GM18517 (cell line): ENCODE results near the gene RHBG.

Source experiments
- ATAC-seq: cut with Tn5 transposase; IDR thresholded peaks from one replicate; pipeline ENCODE4 v1.9.1; 2021; ENCODE audit warnings: mild to moderate bottlenecking, moderate library complexity; ENCODE audit not compliant: unreplicated experiment

Gene RHBG

DNA sequence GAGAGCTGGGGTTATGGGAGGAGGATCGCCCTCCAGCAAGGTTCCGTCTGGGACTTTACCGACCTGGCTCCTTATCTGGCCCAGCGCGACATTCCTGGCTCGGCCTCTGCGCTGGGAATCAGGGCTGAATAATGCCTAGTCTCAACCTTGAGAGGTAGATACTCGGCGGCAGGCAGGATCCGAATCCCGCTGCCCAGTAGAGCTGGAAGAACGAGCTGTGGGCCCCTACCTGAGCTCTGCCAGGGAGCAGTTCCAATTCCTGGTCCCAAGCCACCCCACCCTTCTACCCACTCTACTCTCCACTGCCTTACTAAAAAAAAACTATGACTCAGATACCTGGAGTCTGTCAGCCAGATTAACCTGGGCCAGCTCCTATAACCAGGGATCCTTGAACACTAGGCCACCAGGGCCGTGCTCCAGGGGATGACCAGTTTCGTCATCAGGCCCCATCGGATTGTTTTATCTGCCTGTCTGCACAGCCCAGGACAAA is 53.6 kb downstream of the RHBG start:
- no peak for ATAC-seq

DNA sequence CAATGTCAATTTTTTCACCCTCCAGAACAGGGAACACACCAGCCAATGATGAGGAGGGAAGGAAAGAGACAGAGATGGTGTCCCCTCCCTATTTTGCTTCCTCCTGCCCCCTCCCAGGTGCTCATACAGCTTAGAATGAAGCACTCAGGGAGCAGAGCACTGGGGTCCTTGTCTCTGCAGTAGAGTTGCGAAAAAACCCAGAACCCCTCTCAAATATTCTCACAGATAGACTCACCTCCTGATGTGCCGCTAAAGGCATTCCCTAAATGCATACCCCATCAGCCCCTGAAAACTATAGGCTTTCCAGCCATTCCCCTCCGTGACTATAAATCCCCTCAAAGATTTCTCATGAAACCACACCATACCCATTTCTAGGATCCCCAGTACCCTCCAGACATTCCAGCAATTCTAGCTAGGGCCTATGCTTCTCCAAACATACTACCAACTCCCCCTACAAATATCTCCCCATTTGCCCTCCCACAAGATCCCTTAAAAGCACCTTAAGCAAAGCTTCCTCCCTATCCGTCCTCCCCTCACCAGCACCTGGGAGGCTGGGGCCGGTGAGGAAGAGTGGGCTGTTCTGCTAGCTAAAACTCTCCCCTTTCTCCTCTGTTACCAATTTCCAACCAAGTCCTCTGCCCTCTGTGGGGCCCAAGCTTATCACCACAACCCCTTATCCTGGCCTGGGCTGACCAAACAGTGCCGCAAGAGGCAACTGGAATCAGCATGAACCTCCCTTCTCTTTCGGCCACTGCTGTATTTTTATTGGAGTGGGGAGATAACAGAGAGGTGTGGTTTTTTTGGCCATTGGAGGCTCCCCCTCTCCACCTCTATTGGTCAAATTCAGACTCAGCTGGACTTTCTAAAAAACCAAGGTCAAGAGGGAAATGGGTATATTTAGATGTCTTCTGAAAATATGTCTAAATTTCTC is 54.7 kb downstream of the RHBG start:
- ATAC-seq: no peak

DNA sequence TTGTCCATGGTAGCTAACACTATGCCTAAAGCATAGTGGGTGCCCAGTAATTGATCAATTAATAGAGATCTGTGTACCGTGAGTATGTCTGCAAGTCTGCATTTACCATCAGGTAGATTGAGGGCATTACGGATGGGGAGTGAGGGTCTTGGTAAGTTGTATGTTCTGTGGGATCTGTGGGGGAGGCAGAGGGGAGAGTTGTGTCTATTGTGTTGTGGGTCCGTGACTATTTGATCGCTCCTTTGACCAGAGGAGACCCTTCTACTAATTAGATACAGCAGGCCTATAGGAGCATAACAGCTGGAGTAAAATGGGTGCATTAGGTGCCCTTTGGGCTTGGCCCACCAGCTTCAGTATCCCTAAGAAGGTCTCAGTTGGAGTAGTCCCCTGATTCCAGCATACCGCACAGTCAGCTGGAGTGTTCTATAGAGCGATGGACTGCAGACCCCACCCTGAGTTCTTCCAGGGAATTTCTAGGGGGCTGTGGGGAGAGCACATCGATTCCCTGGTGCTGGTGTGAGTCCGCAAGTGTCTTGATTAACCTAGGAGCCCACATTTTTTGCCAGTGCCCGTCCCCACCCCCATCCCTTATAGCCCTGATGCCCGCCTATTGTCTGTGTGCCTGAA is 55.9 kb downstream of the RHBG start:
- no peak for ATAC-seq

DNA sequence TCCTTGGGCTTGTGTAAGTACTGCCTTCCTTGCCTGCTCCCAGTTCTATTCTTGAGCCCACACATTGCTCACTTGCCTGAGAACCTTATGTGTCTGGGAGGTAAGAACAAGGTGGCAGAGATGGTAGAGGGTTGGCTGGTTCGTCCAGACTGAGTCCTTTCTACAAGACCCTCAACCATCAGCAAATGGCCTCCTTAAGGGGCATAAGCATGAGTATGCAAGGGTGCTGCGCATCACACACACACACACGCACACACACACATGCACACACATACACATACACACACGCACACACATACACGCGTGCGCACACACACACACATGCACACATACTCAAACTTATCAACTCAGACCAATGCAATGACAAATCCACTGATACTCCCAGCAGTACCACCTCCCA is 56.9 kb downstream of the RHBG start:
- ATAC-seq: no peak

DNA sequence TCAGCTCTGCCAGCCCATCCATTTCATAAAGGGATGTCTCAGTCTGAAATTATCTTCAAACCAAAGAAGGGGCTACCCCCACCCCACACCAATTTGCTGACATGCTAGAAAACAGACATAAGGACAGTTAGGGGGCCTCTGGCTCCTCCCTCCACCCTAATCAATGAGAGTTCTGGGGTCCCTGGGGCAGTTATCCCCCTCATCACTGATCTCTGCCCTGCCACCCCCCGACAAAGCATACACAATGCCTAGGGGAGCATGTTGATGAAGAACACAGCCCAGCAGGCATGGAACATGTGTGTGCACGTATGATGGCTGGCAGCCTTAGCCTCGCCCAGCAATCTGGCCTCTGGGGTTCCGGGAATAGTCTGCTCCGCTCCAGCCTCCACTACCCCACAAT is 58.9 kb downstream of the RHBG start:
- ATAC-seq: no peak

DNA sequence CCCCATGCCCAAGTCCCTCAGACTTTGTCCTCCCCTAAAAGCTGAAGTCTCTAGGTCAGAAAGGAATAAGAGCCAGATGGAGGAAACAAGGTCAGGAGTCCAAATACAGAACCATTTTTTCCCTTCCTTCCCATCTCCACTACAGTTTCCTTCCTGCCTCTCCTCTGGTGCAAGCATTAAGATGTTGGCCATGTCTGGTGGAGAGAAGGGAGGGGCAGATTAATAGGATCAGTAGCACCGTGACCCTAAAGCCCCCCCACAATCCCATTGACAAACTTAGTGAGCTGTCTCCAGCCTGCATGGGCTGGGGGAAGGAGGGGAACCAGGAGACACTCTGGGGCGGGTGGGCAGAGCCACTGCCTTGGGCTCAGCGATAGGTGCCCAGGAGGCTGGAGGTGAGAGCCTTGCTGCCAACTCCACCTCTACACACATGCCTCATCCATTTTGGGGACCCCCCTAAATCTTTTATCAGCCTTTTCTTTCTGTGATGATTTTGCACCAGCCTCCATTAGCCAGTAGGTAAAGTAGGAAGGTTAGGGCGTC is 59.8 kb downstream of the RHBG start:
- ATAC-seq: no peak

DNA sequence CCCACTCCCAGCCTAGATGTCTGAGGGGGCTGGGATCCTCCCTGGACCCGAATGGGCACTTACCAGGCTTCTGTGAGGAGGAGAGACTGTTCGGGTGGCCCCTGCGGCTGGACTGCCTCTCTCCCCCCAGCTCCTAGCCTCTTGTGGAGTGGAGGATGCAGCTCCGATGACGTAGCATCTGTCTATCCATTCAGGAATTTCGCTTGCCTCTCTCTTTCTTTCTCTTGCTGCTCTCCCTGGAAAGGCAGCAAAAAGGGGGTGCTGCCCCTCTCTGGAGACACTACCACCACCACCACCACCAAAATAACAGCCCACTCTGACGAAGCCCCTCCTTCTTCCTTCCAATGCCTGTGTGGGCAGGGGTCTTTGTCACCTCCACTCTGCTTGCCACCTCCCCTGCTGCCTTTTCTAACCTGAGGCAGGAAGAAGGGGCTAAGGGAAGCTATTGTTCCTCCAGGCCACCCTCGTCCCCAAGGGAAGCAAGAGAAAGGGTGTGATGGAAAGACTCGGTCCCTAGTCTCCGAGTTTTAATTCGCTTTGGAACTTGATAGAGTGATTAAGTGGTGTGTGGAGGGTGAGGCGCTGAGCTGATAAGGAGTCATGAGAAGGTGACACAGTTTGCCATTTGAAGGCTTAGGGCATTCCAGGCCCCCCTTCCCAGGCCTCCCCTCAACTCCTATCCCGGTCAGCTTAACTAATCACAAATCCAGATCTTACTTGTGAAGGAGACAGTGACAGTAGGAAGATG is 60.5 kb downstream of the RHBG start:
- ATAC-seq: no peak

DNA sequence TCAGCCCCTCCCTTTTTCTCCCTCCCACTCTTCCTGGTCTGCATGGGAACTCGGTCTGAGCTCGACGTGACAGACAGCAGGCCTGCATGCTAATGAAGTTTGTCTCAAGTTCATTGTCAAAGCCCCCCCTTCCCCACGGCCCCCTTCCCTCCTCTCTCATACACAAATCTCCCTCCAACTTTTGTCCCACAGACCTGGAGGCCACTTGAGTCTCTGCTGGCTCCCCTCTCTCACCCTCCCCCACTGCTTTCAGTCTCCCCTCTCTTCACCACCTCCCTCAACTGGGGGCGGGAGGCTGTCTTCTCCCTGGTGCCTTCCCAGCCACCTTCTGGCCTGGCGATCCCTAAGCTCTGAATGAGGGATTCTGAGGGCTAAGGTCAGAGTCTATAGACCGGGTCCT is 61.3 kb downstream of the RHBG start:
- ATAC-seq: no peak

DNA sequence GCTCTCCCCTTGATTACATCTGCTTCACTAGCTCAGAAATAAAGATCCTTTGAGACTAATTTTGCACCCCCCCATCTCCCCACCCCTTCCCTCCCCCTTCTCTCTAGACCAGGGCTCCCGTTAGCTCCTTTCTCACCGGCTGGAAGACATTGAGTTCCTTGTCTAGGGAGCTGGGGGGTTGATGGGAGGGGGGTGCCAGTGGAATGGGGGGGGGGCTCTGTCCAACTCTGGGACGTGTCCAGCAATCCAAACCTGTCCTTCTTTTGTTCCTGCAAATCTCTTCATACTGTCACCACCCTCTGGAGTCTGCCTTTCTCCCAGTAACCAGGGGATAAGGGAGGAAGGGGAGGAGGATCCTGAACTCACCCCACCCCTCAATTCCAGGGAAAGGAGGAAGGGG is 61.9 kb downstream of the RHBG start:
- no peak for ATAC-seq

DNA sequence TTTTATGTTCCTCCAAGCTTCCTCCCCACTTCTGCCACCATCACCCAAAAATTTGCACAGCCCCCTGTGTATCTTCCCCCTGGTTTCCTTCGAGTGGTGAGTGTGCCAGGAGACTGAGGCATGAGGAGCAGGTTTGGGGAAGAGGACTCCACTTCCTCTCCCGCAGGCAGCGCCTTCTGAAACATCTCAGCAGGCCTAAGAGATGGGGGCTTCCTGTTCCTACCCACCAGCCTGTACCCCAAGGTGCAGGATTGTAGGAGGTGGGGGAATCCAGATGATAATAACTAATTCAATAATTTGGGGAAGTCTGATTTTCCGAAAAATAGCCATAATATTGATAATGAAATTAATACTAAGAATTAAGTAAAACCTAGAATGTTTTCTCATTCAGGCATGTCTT is 62.4 kb downstream of the RHBG start:
- no peak for ATAC-seq

DNA sequence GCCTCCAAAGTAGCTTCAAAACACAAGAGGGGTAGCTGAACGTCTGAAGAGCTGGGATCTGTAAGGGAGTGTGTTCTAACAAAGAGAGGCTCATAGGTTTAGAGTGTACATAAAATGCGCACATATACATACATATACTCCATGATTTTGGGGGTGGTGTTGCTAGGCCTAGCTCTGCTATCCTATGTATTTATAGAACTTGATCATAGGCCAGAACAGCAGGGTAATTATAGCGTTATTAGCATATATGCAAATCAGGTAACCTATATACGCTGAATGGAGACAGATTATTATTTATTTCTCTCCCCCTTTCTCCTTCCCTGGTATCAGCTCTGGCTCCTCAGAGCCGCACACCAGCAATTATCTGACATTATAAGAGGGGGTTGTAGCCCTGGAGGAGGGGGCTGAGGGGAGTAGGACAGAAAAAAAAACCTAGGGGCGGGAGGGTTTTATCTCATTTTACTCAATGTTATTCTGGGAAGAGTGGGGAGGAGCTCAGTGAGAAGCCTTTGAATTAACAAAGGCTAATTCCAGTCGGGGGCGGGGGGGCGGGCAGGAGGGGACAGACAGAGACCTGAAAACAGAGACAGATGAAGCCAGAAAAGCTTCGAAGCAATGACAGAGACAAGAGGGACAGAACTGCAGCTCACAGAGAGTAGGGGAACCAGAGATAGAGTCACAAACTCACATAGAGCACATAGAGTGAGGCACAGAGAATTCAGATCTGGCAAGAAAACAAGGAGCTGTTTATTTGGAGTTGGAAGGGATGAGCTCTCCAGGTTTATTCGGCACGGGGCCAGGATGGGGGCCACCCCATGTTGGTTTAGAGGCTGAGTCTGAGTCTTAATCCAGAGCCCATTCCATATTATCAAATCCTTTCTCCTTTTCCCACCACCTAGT is 63.0 kb downstream of the RHBG start:
- no peak for ATAC-seq

DNA sequence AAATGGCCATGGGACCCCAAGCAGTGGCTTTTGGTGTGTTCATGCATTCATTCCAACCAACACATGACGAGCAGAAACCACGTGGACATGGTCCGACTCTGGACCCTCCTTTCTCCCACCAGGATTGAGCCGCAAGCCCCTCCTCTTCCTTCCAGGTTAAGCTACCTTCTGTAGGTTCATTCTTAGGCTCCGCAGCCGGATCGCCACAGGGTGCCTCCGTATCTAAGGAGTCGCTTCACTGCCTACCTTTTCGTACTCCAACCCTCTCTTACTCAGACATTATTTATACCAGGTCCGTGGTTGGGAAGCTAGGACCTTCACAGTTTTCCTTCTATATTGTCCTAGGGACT is 63.6 kb downstream of the RHBG start:
- no peak for ATAC-seq

DNA sequence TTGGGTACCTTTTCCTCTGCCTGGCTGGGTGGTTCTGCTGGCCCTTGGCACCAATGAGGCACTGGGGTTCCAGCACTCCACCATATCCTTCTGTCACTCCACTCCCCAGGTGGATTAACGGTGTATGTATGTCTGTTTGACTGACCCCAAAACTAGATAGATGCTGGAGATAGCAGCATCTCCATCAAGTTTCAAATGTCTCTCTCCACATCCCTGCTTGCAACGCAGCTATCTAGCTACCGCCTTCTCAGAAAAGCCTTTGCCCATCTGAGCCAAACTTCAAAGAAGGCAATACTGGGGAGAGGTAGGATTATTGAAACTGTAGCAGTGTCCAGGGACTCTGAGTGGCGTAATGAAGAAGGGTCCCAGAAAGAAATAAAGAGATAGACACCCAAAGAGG is 64.0 kb downstream of the RHBG start:
- no peak for ATAC-seq

DNA sequence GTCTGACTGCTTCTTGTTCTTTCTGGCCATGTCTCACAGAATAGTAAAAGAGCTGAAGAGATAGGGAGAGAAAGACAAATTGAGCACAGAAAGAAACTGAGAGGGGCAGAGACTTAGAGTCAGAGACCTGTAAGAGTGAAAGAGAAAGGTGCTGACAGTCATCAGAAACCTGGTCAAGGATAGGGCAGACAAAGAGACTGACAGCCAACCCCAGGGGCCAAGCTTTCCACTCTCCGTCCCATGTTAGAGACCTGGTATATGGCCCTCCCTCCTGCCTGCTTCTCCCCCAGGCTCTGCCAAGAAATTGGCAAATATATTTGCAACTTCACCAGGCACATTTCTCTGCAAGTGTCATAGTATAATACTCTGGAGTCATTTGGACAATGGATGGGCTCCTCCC is 64.6 kb downstream of the RHBG start:
- ATAC-seq: no peak
